SK-N-SH treated with all-trans-retinoic acid at 6 μM for 48 hours (cell line): ENCODE measurements around the gene DTNBP1.

Experiments
- ATAC-seq: fragments of 200-7000 bp; cut with Tn5 transposase; 3 replicates; pipeline ENCODE4 v1.9.1; 2020; ENCODE audit warnings: mild to moderate bottlenecking, moderate library complexity
- ARNTL ChIP-seq: fragments of 450-650 bp; formaldehyde crosslinking; IDR thresholded peaks from 2 replicates; pipeline ENCODE4 v1.5.0; 2020; ENCODE audit warnings: low read depth, mild to moderate bottlenecking, moderate library complexity, borderline replicate concordance
- CSDC2 ChIP-seq: fragments of 250-450 bp; sonication (Bioruptor Pico); IDR thresholded peaks from 2 replicates; pipeline ENCODE4 v1.5.0; 2020; ENCODE audit warnings: mild to moderate bottlenecking, moderate library complexity
- CSRNP3 ChIP-seq: fragments of 250-450 bp; sonication (Bioruptor Pico); IDR thresholded peaks from 2 replicates; pipeline ENCODE4 v1.5.1; 2021; ENCODE audit warnings: mild to moderate bottlenecking, moderate library complexity
- GLIS3 ChIP-seq: fragments of 250-450 bp; sonication (Bioruptor Pico); IDR thresholded peaks from 2 replicates; pipeline ENCODE4 v1.5.0; 2020; ENCODE audit warnings: mild to moderate bottlenecking, moderate library complexity
- ISL1 ChIP-seq: fragments of 250-450 bp; sonication (Bioruptor Pico); IDR thresholded peaks from 2 replicates; pipeline ENCODE4 v2.1.2; 2022; ENCODE audit warnings: mild to moderate bottlenecking, moderate library complexity
- OSR1 ChIP-seq: fragments of 250-450 bp; sonication (Bioruptor Pico); IDR thresholded peaks from 2 replicates; pipeline ENCODE4 v1.8.0; 2022; ENCODE audit warnings: moderate library complexity, mild to moderate bottlenecking, inconsistent platforms
- PATZ1 ChIP-seq: fragments of 250-450 bp; sonication (Bioruptor Pico); IDR thresholded peaks from 2 replicates; pipeline ENCODE4 v1.8.0; 2020; ENCODE audit warnings: mild to moderate bottlenecking, moderate library complexity, borderline replicate concordance
- PPARA ChIP-seq: fragments of 250-450 bp; sonication (Bioruptor Pico); IDR thresholded peaks from 2 replicates; pipeline ENCODE4 v1.5.0; 2020; ENCODE audit warnings: mild to moderate bottlenecking, borderline replicate concordance
- RARB ChIP-seq: fragments of 250-450 bp; sonication (Bioruptor Pico); IDR thresholded peaks from 2 replicates; pipeline ENCODE4 v1.8.0; 2021; ENCODE audit warnings: mild to moderate bottlenecking, moderate library complexity
- SNAI2 ChIP-seq: fragments of 250-450 bp; sonication (Bioruptor Pico); IDR thresholded peaks from 2 replicates; pipeline ENCODE4 v1.5.0; 2020; ENCODE audit warnings: mild to moderate bottlenecking, moderate library complexity
- TCF4 ChIP-seq: fragments of 250-450 bp; sonication (Bioruptor Pico); IDR thresholded peaks from 2 replicates; pipeline ENCODE4 v1.8.0; 2021; ENCODE audit warnings: mild to moderate bottlenecking, moderate library complexity, borderline replicate concordance
- TOX ChIP-seq: fragments of 250-450 bp; sonication (Bioruptor Pico); IDR thresholded peaks from 2 replicates; pipeline ENCODE4 v1.8.0; 2021; ENCODE audit warnings: mild to moderate bottlenecking, moderate library complexity, borderline replicate concordance
- TSHZ2 ChIP-seq: fragments of 250-450 bp; sonication (Bioruptor Pico); IDR thresholded peaks from 2 replicates; pipeline ENCODE4 v1.5.0; 2020; ENCODE audit warnings: mild to moderate bottlenecking, moderate library complexity
- ZFP30 ChIP-seq: fragments of 450-650 bp; formaldehyde crosslinking; IDR thresholded peaks from 2 replicates; pipeline ENCODE4 v1.5.0; 2022; ENCODE audit warnings: mild to moderate bottlenecking, moderate library complexity
- ZNF70 ChIP-seq: fragments of 450-650 bp; formaldehyde crosslinking; IDR thresholded peaks from 2 replicates; pipeline ENCODE4 v1.5.0; 2020; ENCODE audit warnings: mild to moderate bottlenecking, moderate library complexity
- TF ChIP-seq, protein P1 (sequence below): fragments of 250-450 bp; sonication (Bioruptor Pico); IDR thresholded peaks from 2 replicates; pipeline ENCODE4 v1.5.1; 2020; ENCODE audit warnings: low read depth, mild to moderate bottlenecking, moderate library complexity

DTNBP1 gene

GRCh38 chr6:15582499-15582898 lies 80.3 kb downstream of the DTNBP1 start:
- ATAC-seq = no peak
- no peak for TF ChIP-seq TSHZ2 (CRISPR knock-in tag)
- TF ChIP-seq, protein P1, sequence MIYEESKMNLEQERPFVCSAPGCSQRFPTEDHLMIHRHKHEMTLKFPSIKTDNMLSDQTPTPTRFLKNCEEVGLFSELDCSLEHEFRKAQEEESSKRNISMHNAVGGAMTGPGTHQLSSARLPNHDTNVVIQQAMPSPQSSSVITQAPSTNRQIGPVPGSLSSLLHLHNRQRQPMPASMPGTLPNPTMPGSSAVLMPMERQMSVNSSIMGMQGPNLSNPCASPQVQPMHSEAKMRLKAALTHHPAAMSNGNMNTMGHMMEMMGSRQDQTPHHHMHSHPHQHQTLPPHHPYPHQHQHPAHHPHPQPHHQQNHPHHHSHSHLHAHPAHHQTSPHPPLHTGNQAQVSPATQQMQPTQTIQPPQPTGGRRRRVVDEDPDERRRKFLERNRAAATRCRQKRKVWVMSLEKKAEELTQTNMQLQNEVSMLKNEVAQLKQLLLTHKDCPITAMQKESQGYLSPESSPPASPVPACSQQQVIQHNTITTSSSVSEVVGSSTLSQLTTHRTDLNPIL (CRISPR knock-in tag) = no peak

DNA sequence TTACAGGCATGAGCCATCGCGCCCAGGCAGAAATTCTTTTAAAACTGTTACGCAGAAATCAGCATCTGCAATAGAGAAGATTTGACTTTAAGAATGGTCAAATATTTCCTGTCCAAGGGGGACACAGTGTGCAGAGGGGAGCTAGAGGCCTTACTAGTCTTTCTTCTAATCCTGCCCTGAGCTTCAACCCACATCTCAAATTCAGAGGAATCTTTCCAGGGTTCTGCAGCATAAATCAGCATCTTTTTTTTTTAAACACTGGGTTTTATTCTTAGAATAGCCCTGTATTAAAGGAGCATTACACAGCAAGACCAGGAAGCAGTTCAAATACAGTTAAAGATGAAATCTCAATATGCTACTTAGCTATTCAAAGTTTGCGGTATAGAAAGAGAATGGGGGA lies 81.1 kb downstream of the DTNBP1 start:
- TF ChIP-seq CSRNP3 (CRISPR knock-in tag) (no peak), ZFP30 (no peak), ZNF70 (CRISPR knock-in tag) (no peak), ARNTL (CRISPR knock-in tag) (no peak), ISL1 (CRISPR knock-in tag) (no peak), PPARA (CRISPR knock-in tag) (no peak), RARB (CRISPR knock-in tag) (no peak), TCF4 (CRISPR knock-in tag) (no peak), SNAI2 (CRISPR knock-in tag) (no peak), PATZ1 (CRISPR knock-in tag) (no peak), CSDC2 (no peak), OSR1 (CRISPR knock-in tag) (no peak), TOX (no peak)
- TF ChIP-seq, protein P1 (CRISPR knock-in tag) = no peak
- ATAC-seq = no peak

DNA sequence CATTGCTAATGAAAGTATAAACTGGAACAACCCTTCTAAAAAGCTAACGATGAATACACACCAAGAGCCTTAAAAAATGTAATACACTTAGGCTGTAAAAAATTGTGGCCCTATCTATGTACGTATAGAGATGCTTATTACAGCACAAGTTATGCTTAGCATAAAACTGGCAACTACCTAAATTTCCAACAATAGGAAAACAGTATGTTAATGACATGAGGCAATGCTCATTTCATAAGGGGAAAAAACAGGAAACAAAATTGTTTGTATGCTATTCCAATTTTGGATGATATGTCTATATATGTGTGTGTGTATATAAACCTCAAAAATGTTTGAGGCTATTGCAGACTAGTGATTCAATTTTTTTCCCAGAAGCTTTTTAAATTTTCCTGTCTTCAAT lies 82.5 kb downstream of the DTNBP1 start:
- TF ChIP-seq SNAI2 (CRISPR knock-in tag) (no peak), GLIS3 (no peak), CSRNP3 (CRISPR knock-in tag) (no peak), PATZ1 (CRISPR knock-in tag) (no peak)

More for the DNA sequence above, 82.5 kb downstream of the DTNBP1 start:
- ATAC-seq = no peak
